ENCODE measurements around the gene IGIP.

DNA sequence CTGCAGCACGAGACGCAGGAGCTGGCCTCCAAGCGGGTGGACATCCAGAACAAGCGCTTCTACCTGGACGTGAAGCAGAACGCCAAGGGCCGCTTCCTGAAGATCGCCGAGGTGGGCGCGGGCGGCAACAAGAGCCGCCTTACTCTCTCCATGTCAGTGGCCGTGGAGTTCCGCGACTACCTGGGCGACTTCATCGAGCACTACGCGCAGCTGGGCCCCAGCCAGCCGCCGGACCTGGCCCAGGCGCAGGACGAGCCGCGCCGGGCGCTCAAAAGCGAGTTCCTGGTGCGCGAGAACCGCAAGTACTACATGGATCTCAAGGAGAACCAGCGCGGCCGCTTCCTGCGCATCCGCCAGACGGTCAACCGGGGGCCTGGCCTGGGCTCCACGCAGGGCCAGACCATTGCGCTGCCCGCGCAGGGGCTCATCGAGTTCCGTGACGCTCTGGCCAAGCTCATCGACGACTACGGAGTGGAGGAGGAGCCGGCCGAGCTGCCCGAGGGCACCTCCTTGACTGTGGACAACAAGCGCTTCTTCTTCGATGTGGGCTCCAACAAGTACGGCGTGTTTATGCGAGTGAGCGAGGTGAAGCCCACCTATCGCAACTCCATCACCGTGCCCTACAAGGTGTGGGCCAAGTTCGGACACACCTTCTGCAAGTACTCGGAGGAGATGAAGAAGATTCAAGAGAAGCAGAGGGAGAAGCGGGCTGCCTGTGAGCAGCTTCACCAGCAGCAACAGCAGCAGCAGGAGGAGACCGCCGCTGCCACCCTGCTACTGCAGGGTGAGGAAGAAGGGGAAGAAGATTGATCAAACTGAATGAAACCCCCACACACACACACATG lies 11.2 kb upstream of the IGIP start:
- peak in 2 of 4 donors; percentile 36 to 42 for TF ChIP-seq POLR2A (IDR thresholded peaks at IDR 0.05)
- TF ChIP-seq, protein P1, sequence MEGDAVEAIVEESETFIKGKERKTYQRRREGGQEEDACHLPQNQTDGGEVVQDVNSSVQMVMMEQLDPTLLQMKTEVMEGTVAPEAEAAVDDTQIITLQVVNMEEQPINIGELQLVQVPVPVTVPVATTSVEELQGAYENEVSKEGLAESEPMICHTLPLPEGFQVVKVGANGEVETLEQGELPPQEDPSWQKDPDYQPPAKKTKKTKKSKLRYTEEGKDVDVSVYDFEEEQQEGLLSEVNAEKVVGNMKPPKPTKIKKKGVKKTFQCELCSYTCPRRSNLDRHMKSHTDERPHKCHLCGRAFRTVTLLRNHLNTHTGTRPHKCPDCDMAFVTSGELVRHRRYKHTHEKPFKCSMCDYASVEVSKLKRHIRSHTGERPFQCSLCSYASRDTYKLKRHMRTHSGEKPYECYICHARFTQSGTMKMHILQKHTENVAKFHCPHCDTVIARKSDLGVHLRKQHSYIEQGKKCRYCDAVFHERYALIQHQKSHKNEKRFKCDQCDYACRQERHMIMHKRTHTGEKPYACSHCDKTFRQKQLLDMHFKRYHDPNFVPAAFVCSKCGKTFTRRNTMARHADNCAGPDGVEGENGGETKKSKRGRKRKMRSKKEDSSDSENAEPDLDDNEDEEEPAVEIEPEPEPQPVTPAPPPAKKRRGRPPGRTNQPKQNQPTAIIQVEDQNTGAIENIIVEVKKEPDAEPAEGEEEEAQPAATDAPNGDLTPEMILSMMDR (IDR thresholded peaks at IDR 0.05): no peak

Measured in esophagus squamous epithelium (tissue), 4 donors.